H1 (cell line): ENCODE data around the gene B4GAT1. TPM values are rescaled to one million over a fixed set of nuclear protein-coding genes. Genes with fewer than 3 reads are reported as not detected.

Experiments
- CTCF ChIA-PET: fragments of 300-600 bp; sonication (Branson Sonifier 250); formaldehyde crosslinking; loops from one replicate; lab custom pipeline; 2021; ENCODE audit not compliant: partially characterized antibody; lab: Charles Lee
- POLR2A ChIA-PET: fragments of 300-600 bp; sonication (Branson Sonifier 250); formaldehyde crosslinking; loops from one replicate; lab custom pipeline; 2021; ENCODE audit warnings: inconsistent platforms; ENCODE audit not compliant: partially characterized antibody; lab: Charles Lee
- DNase-seq, 2 experiments: peaks; one replicate each; pipeline versions ENCODE4 v3.0.0 to v3.0.0-alpha.2; 2010 to 2022; ENCODE audit warnings: low spot score in 2 of 2, low read depth in 1 of 2, mixed read lengths in 1 of 2
- FAIRE-seq: peaks from 2 replicates; lab custom pipeline; 2011; peaks lifted over from hg19 to GRCh38; lab: Jason Lieb, UNC
- H2AFZ ChIP-seq: 2 replicates; pipeline ENCODE4 v1.8.1; 2012; ENCODE audit warnings: low read length, inconsistent platforms
- H2AK5ac ChIP-seq: 2 replicates; pipeline ENCODE4 v1.6.1; 2013; ENCODE audit warnings: low read depth, low read length
- H2BK120ac ChIP-seq: replicated peaks from 2 replicates; pipeline ENCODE3; 2013; ENCODE audit warnings: low read depth, low read length, inconsistent platforms
- H2BK12ac ChIP-seq: 2 replicates; pipeline ENCODE4 v1.6.1; 2013; ENCODE audit warnings: low read depth, low read length
- H2BK15ac ChIP-seq: 2 replicates; pipeline ENCODE4 v1.6.1; 2013; ENCODE audit warnings: low read length
- H2BK20ac ChIP-seq: 2 replicates; pipeline ENCODE4 v1.6.1; 2013; ENCODE audit warnings: low read length
- H2BK5ac ChIP-seq: 2 replicates; pipeline ENCODE4 v1.6.1; 2013; ENCODE audit warnings: low read depth, low read length
- H3K14ac ChIP-seq: 2 replicates; pipeline ENCODE4 v1.6.1; 2013; ENCODE audit warnings: inconsistent platforms; ENCODE audit not compliant: insufficient read length
- H3K18ac ChIP-seq: 2 replicates; pipeline ENCODE4 v1.6.1; 2013; ENCODE audit warnings: low read length; ENCODE audit errors: extremely low read depth
- H3K23ac ChIP-seq: 2 replicates; pipeline ENCODE4 v1.6.1; 2013; ENCODE audit warnings: inconsistent platforms; ENCODE audit not compliant: insufficient read length
- H3K23me2 ChIP-seq: 2 replicates; pipeline ENCODE4 v1.6.1; 2013; ENCODE audit warnings: low read depth, low read length
- H3K27ac ChIP-seq: 2 replicates; pipeline ENCODE4 v1.6.1; 2011; ENCODE audit warnings: low read depth, low read length, inconsistent platforms
- H3K27me3 ChIP-seq, 4 experiments: replicated peaks in 1 of 4; 1 replicate in 1 of 4; 2 replicates in 3 of 4; pipeline versions ENCODE4 v1.6.1 to v1.8.1; 2011 to 2013; ENCODE audit warnings: low read length in 3 of 4, mild to moderate bottlenecking in 3 of 4, inconsistent platforms in 2 of 4, mixed read lengths in 2 of 4, moderate library complexity in 1 of 4; ENCODE audit not compliant: control insufficient read depth in 3 of 4, insufficient read depth in 3 of 4; ENCODE audit errors: extremely low read depth in 1 of 4
- H3K36me3 ChIP-seq, 4 experiments: 2 replicates each; pipeline versions ENCODE4 v1.6.1 to v1.8.1; 2011 to 2013; ENCODE audit warnings: mild to moderate bottlenecking in 4 of 4, low read length in 3 of 4, moderate library complexity in 2 of 4, control low read depth in 1 of 4, inconsistent platforms in 1 of 4; ENCODE audit not compliant: insufficient read depth in 4 of 4, control insufficient read depth in 2 of 4
- H3K4ac ChIP-seq: replicated peaks from 2 replicates; pipeline ENCODE3; 2013; ENCODE audit warnings: low read length, low read depth, mixed read lengths, inconsistent platforms; ENCODE audit not compliant: insufficient read length
- H3K4me1 ChIP-seq, 4 experiments: replicated peaks in 1 of 4; 1 replicate in 1 of 4; 2 replicates in 3 of 4; pipeline versions ENCODE4 v1.6.1 to v1.8.1; 2011 to 2013; ENCODE audit warnings: low read length in 3 of 4, inconsistent platforms in 2 of 4, mixed read lengths in 1 of 4; ENCODE audit not compliant: insufficient read depth in 4 of 4, control insufficient read depth in 3 of 4
- H3K4me2 ChIP-seq, 2 experiments: 2 replicates each; pipeline versions ENCODE4 v1.6.1 to v1.8.1; 2011 to 2013; ENCODE audit warnings: low read depth in 2 of 2, low read length in 2 of 2, control low read depth in 1 of 2, inconsistent platforms in 1 of 2, mild to moderate bottlenecking in 1 of 2; ENCODE audit not compliant: insufficient read depth in 1 of 2
- H3K4me3 ChIP-seq, 4 experiments: fragments of 200-600, 300-600 bp in 1 of 4; sonication (generic), shearing (Covaris generic), sonication (Bioruptor Twin) in 1 of 4; 2 replicates each; pipeline versions ENCODE4 v1.5.1 to v1.8.1; 2011 to 2016; ENCODE audit warnings: low read length in 4 of 4, low read depth in 3 of 4, control low read depth in 2 of 4, inconsistent platforms in 2 of 4, mild to moderate bottlenecking in 2 of 4, mixed read lengths in 1 of 4, moderate library complexity in 1 of 4; ENCODE audit not compliant: insufficient read depth in 2 of 4; ENCODE audit errors: extremely low read depth in 1 of 4
- H3K56ac ChIP-seq: replicated peaks from 2 replicates; pipeline ENCODE3; 2013; ENCODE audit warnings: low read depth, mild to moderate bottlenecking, mixed read lengths, low read length, inconsistent platforms; ENCODE audit not compliant: insufficient read length
- H3K79me1 ChIP-seq: 2 replicates; pipeline ENCODE4 v1.6.1; 2013; ENCODE audit warnings: low read depth, low read length, control low read depth
- H3K79me2 ChIP-seq, 2 experiments: 2 replicates each; pipeline versions ENCODE4 v1.6.1 to v1.8.1; 2012 to 2013; ENCODE audit warnings: low read length in 2 of 2, mild to moderate bottlenecking in 2 of 2, inconsistent platforms in 1 of 2; ENCODE audit not compliant: insufficient read depth in 2 of 2, control insufficient read depth in 1 of 2
- H3K9ac ChIP-seq, 4 experiments: replicated peaks in 1 of 4; 1 replicate in 1 of 4; 2 replicates in 3 of 4; pipeline versions ENCODE4 v1.6.1 to v1.8.1; 2011 to 2013; ENCODE audit warnings: low read depth in 3 of 4, low read length in 3 of 4, control low read depth in 2 of 4, mild to moderate bottlenecking in 2 of 4, moderate library complexity in 2 of 4, inconsistent platforms in 1 of 4; ENCODE audit errors: extremely low read depth in 1 of 4
- H3K9me3 ChIP-seq, 2 experiments: 2 replicates each; pipeline versions ENCODE4 v1.6.1 to v1.8.1; 2012 to 2013; ENCODE audit warnings: mild to moderate bottlenecking in 2 of 2, moderate library complexity in 2 of 2, control low read depth in 1 of 2, inconsistent platforms in 1 of 2, low read depth in 1 of 2, low read length in 1 of 2, mixed read lengths in 1 of 2; ENCODE audit not compliant: insufficient read depth in 2 of 2
- H4K20me1 ChIP-seq, 2 experiments: replicated peaks in 1 of 2; 2 replicates each; pipeline versions ENCODE3 to v1.8.1; 2011 to 2013; ENCODE audit warnings: inconsistent platforms in 2 of 2, low read length in 2 of 2, mild to moderate bottlenecking in 1 of 2; ENCODE audit not compliant: insufficient read depth in 2 of 2, control insufficient read depth in 1 of 2
- H4K5ac ChIP-seq: 2 replicates; pipeline ENCODE4 v1.6.1; 2013; ENCODE audit warnings: low read length, low read depth, mixed read lengths, inconsistent platforms; ENCODE audit not compliant: insufficient read length
- H4K8ac ChIP-seq: 2 replicates; pipeline ENCODE4 v1.8.0; 2013; ENCODE audit warnings: mild to moderate bottlenecking, moderate library complexity, low read length, inconsistent platforms; ENCODE audit not compliant: insufficient read depth; ENCODE audit errors: extremely low read depth
- H4K91ac ChIP-seq: replicated peaks from 2 replicates; pipeline ENCODE3; 2013; ENCODE audit warnings: low read length, mixed read lengths, inconsistent platforms; ENCODE audit not compliant: insufficient read length
- ASH2L ChIP-seq: fragments of 200-600, 300-600 bp; sonication (generic); IDR thresholded peaks from one replicate; pipeline ENCODE4 v1.7.1; 2017; ENCODE audit warnings: low read length
- BRCA1 ChIP-seq: IDR thresholded peaks from 2 replicates; pipeline ENCODE4 v1.6.1; 2012; ENCODE audit warnings: low read depth, low read length, improper control_type of control experiment
- CTCF ChIP-seq, 3 experiments: IDR thresholded peaks; 1 replicate in 2 of 3; 2 replicates in 1 of 3; pipeline versions ENCODE4 v1.5.1 to v1.6.1; 2011; ENCODE audit warnings: low read length in 3 of 3, mild to moderate bottlenecking in 3 of 3, inconsistent platforms in 2 of 3, low read depth in 1 of 3, moderate library complexity in 1 of 3; ENCODE audit not compliant: insufficient read depth in 1 of 3; ENCODE audit errors: control extremely low read depth in 1 of 3
- MAX ChIP-seq: IDR thresholded peaks from 2 replicates; pipeline ENCODE4 v1.6.1; 2012; ENCODE audit warnings: inconsistent platforms
- RNF2 ChIP-seq: fragments of 200-900, 300-1000 bp; sonication (generic); IDR thresholded peaks from 2 replicates; pipeline ENCODE4 v1.7.1; 2016; ENCODE audit warnings: borderline replicate concordance, low read depth, mild to moderate bottlenecking, antibody characterized with exemption, low read length; ENCODE audit not compliant: poor library complexity, severe bottlenecking; ENCODE audit errors: missing control alignments
- SIRT6 ChIP-seq: IDR thresholded peaks from one replicate; pipeline ENCODE4 v1.7.1; 2012; ENCODE audit warnings: low read length, inconsistent platforms
- SP1 ChIP-seq: IDR thresholded peaks from 2 replicates; pipeline ENCODE4 v1.6.1; 2011; ENCODE audit warnings: low read depth, low read length
- YY1 ChIP-seq: IDR thresholded peaks from 2 replicates; pipeline ENCODE4 v1.6.1; 2011; ENCODE audit warnings: low read depth, mild to moderate bottlenecking, low read length
- WGBS, 2 experiments: shearing (Covaris generic) in 1 of 2; methylation state at CpG; one replicate each; pipeline versions ENCODE4 v1.1.6 to v1.1.7; 2013 to 2015; ENCODE audit warnings: low lambda C conversion rate in 2 of 2, mixed read lengths in 2 of 2, inconsistent platforms in 1 of 2, low coverage in 1 of 2, missing lambda C conversion rate in 1 of 2; ENCODE audit not compliant: insufficient replicate concordance in 2 of 2, insufficient coverage in 1 of 2, insufficient read length in 1 of 2; ENCODE audit errors: extremely low coverage in 1 of 2, missing lambda C conversion rate in 1 of 2; 5-methylcytosine and 5-hydroxymethylcytosine counted together
- polyA plus RNA-seq, 7 experiments: library from polyadenylated mRNA; depleted of rRNA in 3 of 7; stranded (reverse) in 5 of 7; unstranded in 2 of 7; fragments of >200 nt in 5 of 7; fragments of 200-250 nt in 2 of 7; gene quantifications; 1 replicate in 5 of 7; 2 replicates in 1 of 7; 4 replicates in 1 of 7; pipeline versions ENCODE4 v1.2.1 to v1.2.3, GENCODE V29; 2011 to 2013; ENCODE audit warnings: missing spikeins in 2 of 7, mixed read lengths in 2 of 7
- total RNA-seq: library from RNA; stranded (reverse); fragmentation: NEBNext Ultra II Directional; extraction: Animal tissue kit (Norgen Biotek cat#: 25700); gene quantifications from 2 replicates; pipeline ENCODE4 v1.2.1, GENCODE V29; 2021

B4GAT1 gene
- total and polyA plus RNA-seq, 2 of the 8 experiments (the other 6 are each of a cell fraction or from before 2014, with no cell fraction given), result 22.2 to 27.8 TPM

GRCh38 chr11:66363805-66364535 is 16.5 kb upstream of the B4GAT1 start:
- no peak overlapping the region for H3K27ac ChIP-seq
- H2BK120ac ChIP-seq, result no peak overlapping the region
- no peak overlapping the region for H2BK5ac ChIP-seq
- no peak overlapping the region for H3K56ac ChIP-seq
- no peak overlapping the region for H3K9ac ChIP-seq
- H3K18ac ChIP-seq, result no peak overlapping the region
- no peak overlapping the region for H2BK20ac ChIP-seq
- WGBS, 2 experiments, result 65% methylated on average over 14 of the region's 15 CpGs; no CpG with 5 or more reads in 1 of the 2 experiments
- H3K23ac ChIP-seq, result no peak overlapping the region
- H2AK5ac ChIP-seq, result no peak overlapping the region
- no peak overlapping the region for H3K14ac ChIP-seq
- H4K91ac ChIP-seq, result no peak overlapping the region
- H4K5ac ChIP-seq, result no peak overlapping the region
- no peak overlapping the region for H4K8ac ChIP-seq
- H3K79me2 ChIP-seq, result no peaks in the 10 kb centered on the region; a peak in 1 of 4 replicates
- no peak overlapping the region for H3K4ac ChIP-seq
- no peaks in the 10 kb centered on the region for H3K9me3 ChIP-seq
- H3K4me1 ChIP-seq, result peaks cover 0 to 3% (median 0%) of the 10 kb centered on the region in 4 experiments; a peak in 2 of 7 replicates
- no peaks in the 10 kb centered on the region for H3K27me3 ChIP-seq
- H2BK15ac ChIP-seq, result no peak overlapping the region
- H3K4me3 ChIP-seq, result no peak overlapping the region
- POLR2A ChIA-PET, result interaction anchor here (0.7 to 28.7 kb wide), 11 partner anchors 4 to 663 kb away, joined by 3 to 487 read pairs (median 4); partner anchors contain the start of genes B4GAT1, BRMS1 and SLC29A2
- CTCF ChIA-PET, result interaction anchor here (0.6 to 4.4 kb wide), 33 partner anchors 9 to 1541 kb away, joined by 3 to 39 read pairs (median 4); partner anchors contain the start of genes B4GAT1, BRMS1, MRPL11 and NPAS4
- no peak for FAIRE-seq
- DNase-seq, result peak; percentile 77 to 99
- H3K36me3 ChIP-seq, result peaks cover 24 to 57% (median 55%) of the 10 kb centered on the region in 4 experiments
- H3K23me2 ChIP-seq, result no peaks in the 10 kb centered on the region
- H3K4me2 ChIP-seq, result no peak overlapping the region
- peaks cover 9 to 32% of the 10 kb centered on the region in 2 experiments for H4K20me1 ChIP-seq
- 0 out of 2 replicates have a peak, but pooled peaks cover 2% of the 10 kb centered on the region for H3K79me1 ChIP-seq
- no peak overlapping the region for H2BK12ac ChIP-seq
- H2AFZ ChIP-seq, result no peak overlapping the region
- TF ChIP-seq CTCF (IDR thresholded peaks at IDR 0.05; ENCODE audit: control extremely low read depth in 1 of 3, insufficient read depth in 1 of 3, low read depth in 1 of 3, low read length in 3 of 3) (peak; percentile 81 to 98 (median 88)), BRCA1 (no peak), RNF2 (no peak), MAX (peak; percentile 70), YY1 (peak; percentile 70; the same call in 1 of the 2 replicates), SP1 (0 out of 2 replicates have a peak, but pooled peaks have one; percentile 15), ASH2L (no peak), SIRT6 (no peak)
